Ishikawa (cell line): Measurements from ENCODE around the gene ACAD11.

ENCODE experiments used
- CREB1 ChIP-seq: IDR thresholded peaks from 2 replicates; pipeline ENCODE4 v1.6.1; 2012; ENCODE audit warnings: low read depth
- EGR1 ChIP-seq: IDR thresholded peaks from 2 replicates; pipeline ENCODE4 v1.6.1; 2012
- EP300 ChIP-seq: IDR thresholded peaks from 2 replicates; pipeline ENCODE4 v1.6.1; 2012; ENCODE audit warnings: borderline replicate concordance
- RAD21 ChIP-seq: IDR thresholded peaks from 2 replicates; pipeline ENCODE4 v1.6.1; 2012; ENCODE audit warnings: low read depth
- TAF1 ChIP-seq: IDR thresholded peaks from 2 replicates; pipeline ENCODE4 v1.6.1; 2012; ENCODE audit warnings: low read depth, mild to moderate bottlenecking
- USF1 ChIP-seq: IDR thresholded peaks from 2 replicates; pipeline ENCODE4 v1.6.1; 2012
- YY1 ChIP-seq: IDR thresholded peaks from 2 replicates; pipeline ENCODE4 v1.6.1; 2012; ENCODE audit warnings: low read depth
- ZBTB7A ChIP-seq: IDR thresholded peaks from 2 replicates; pipeline ENCODE4 v1.6.1; 2012; ENCODE audit warnings: low read depth
- TF ChIP-seq, protein P1 (sequence below): IDR thresholded peaks from 2 replicates; pipeline ENCODE4 v1.6.1; 2012; ENCODE audit warnings: low read depth, mild to moderate bottlenecking
- TF ChIP-seq, protein P2 (sequence below): IDR thresholded peaks from 2 replicates; pipeline ENCODE4 v1.6.1; 2012

- TF ChIP-seq EP300 (no peak), ZBTB7A (no peak), YY1 (no peak), CREB1 (no peak), RAD21 (no peak), TAF1 (no peak), USF1 (no peak), EGR1 (no peak)
- TF ChIP-seq, protein P1, sequence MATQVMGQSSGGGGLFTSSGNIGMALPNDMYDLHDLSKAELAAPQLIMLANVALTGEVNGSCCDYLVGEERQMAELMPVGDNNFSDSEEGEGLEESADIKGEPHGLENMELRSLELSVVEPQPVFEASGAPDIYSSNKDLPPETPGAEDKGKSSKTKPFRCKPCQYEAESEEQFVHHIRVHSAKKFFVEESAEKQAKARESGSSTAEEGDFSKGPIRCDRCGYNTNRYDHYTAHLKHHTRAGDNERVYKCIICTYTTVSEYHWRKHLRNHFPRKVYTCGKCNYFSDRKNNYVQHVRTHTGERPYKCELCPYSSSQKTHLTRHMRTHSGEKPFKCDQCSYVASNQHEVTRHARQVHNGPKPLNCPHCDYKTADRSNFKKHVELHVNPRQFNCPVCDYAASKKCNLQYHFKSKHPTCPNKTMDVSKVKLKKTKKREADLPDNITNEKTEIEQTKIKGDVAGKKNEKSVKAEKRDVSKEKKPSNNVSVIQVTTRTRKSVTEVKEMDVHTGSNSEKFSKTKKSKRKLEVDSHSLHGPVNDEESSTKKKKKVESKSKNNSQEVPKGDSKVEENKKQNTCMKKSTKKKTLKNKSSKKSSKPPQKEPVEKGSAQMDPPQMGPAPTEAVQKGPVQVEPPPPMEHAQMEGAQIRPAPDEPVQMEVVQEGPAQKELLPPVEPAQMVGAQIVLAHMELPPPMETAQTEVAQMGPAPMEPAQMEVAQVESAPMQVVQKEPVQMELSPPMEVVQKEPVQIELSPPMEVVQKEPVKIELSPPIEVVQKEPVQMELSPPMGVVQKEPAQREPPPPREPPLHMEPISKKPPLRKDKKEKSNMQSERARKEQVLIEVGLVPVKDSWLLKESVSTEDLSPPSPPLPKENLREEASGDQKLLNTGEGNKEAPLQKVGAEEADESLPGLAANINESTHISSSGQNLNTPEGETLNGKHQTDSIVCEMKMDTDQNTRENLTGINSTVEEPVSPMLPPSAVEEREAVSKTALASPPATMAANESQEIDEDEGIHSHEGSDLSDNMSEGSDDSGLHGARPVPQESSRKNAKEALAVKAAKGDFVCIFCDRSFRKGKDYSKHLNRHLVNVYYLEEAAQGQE = no peak
- TF ChIP-seq, protein P2, sequence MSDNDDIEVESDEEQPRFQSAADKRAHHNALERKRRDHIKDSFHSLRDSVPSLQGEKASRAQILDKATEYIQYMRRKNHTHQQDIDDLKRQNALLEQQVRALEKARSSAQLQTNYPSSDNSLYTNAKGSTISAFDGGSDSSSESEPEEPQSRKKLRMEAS = no peak
Observed at GRCh38 chr3:132624790-132625189, 34.8 kb downstream of the ACAD11 start.
